VCaP (cell line): Measurements from ENCODE around the gene SMIM13.
A peak's percentile ranks its signal among the peaks of the same experiment; 100 is the strongest.

Experiments used
- H3K27ac ChIP-seq: fragments of 450-650 bp; 2 replicates; pipeline ENCODE4 v1.5.1; 2017
- TF ChIP-seq, protein P1 (sequence below): fragments of 450-650 bp; conservative IDR thresholded peaks from 2 replicates; pipeline ENCODE4 v1.5.1; 2017; ENCODE audit warnings: mild to moderate bottlenecking, moderate library complexity

The SMIM13 gene

DNA sequence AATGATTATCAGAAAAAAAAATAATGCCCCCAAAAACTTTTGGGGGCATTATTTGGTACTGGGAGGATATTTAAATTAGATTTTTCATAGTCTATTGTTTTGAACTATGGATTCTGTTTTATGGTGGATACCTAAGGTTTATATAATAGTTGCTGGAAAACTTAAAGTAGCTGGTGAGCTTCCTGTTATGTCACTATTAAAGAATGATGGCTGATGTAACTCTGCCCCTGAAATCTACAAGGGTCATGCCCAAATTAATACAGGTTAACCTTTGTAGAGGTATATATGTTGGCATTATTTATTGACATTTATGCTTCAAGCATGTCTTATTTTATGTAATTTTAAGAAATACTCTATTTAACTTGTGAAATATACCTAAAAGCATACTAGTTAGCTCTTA, 43.2 kb downstream of the SMIM13 start:
- H3K27ac ChIP-seq, result peak overlapping the region; percentile 0; the same call in 1 of the 2 replicates

DNA sequence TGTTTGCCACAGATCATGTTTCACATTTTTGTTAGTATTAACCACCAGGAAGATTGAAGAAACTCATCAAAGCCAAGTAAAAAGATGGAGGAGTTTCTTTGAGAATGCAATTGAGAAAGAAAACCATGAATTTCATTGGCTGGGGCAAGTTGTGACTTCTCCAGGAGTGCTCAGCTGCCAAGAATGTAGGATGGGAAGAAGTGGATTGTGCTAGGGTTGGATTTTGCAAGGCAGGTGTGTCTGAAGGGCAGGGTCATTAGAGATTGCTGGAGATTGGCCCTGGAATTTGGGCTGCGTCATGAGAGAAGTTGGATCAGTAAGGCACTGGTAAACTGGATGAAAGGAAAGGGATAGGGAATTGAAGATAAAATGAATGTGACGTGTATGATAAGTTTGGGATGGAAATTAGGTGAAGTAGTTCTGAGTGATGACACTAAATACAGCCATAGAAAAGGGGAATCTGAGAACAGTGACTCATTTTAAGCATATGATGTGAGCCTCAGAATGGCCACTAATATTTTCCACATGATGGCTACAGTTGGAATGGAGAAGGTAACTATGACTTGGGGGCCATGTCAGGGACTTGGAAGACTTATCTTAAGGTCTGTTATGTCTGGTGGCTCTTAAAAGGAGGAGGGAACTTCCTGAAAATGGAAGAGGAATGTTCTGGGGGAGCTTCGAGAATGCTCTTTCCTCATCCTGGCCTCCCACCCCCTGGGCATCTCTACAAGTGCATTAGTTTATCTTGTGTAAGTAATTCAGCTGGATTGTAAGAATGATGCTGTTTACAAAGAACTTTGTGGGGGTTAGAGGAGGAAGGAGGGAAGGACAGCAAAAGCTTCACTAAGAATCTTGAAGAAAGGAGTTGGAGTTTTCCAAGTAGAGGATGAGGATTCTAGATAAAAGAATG, 45.7 kb downstream of the SMIM13 start:
- no peak overlapping the region for H3K27ac ChIP-seq
- TF ChIP-seq, protein P1, sequence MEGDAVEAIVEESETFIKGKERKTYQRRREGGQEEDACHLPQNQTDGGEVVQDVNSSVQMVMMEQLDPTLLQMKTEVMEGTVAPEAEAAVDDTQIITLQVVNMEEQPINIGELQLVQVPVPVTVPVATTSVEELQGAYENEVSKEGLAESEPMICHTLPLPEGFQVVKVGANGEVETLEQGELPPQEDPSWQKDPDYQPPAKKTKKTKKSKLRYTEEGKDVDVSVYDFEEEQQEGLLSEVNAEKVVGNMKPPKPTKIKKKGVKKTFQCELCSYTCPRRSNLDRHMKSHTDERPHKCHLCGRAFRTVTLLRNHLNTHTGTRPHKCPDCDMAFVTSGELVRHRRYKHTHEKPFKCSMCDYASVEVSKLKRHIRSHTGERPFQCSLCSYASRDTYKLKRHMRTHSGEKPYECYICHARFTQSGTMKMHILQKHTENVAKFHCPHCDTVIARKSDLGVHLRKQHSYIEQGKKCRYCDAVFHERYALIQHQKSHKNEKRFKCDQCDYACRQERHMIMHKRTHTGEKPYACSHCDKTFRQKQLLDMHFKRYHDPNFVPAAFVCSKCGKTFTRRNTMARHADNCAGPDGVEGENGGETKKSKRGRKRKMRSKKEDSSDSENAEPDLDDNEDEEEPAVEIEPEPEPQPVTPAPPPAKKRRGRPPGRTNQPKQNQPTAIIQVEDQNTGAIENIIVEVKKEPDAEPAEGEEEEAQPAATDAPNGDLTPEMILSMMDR, result no peak

More for the DNA sequence above, 43.2 kb downstream of the SMIM13 start:
- TF ChIP-seq, protein P1, result no peak

DNA sequence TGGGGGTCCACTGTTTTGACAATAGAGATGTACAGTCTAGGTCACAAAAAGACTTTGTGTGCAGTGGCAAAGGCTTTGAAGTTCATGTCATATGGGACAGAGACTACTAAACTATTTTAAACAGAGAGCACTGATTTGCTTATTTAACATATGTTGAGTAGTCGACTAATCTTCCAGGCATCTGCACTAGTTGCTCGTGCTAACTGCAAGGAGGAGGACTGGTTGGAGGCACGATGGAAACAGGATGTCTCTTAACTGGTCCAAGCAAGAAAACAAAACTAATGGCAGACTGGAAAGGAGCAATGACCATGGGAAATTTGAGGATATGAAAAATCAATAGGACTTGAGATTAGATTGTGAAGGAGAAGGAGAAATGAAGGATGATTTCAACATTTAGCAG, 46.4 kb downstream of the SMIM13 start:
- TF ChIP-seq, protein P1, result no peak
- no peak overlapping the region for H3K27ac ChIP-seq

DNA sequence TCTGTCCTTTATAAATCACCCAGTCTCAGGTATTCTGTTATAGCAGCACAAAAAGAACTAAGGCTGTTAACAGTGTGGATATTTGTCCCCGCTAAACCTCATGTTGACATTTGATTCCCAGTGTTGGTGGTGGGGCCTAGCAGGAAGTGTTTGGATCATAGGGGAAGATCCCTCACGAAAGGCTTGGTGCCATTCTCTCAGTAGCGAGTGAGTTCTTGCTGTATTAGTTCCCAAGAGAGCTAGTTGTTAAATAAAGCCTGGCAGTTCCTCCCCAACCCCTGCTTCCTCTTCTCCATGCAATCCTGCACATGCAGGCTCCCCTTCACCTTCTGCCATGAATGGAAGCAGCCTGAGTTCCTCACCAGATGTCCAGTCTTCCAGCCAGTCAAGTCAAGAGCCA, 47.7 kb downstream of the SMIM13 start:
- TF ChIP-seq, protein P1, result no peak

GRCh38 chr6:11142296-11143027, 48.8 kb downstream of the SMIM13 start:
- TF ChIP-seq, protein P1, result no peak
- no peak overlapping the region for H3K27ac ChIP-seq

More for the DNA sequence above, 47.7 kb downstream of the SMIM13 start:
- H3K27ac ChIP-seq, result no peak overlapping the region

DNA sequence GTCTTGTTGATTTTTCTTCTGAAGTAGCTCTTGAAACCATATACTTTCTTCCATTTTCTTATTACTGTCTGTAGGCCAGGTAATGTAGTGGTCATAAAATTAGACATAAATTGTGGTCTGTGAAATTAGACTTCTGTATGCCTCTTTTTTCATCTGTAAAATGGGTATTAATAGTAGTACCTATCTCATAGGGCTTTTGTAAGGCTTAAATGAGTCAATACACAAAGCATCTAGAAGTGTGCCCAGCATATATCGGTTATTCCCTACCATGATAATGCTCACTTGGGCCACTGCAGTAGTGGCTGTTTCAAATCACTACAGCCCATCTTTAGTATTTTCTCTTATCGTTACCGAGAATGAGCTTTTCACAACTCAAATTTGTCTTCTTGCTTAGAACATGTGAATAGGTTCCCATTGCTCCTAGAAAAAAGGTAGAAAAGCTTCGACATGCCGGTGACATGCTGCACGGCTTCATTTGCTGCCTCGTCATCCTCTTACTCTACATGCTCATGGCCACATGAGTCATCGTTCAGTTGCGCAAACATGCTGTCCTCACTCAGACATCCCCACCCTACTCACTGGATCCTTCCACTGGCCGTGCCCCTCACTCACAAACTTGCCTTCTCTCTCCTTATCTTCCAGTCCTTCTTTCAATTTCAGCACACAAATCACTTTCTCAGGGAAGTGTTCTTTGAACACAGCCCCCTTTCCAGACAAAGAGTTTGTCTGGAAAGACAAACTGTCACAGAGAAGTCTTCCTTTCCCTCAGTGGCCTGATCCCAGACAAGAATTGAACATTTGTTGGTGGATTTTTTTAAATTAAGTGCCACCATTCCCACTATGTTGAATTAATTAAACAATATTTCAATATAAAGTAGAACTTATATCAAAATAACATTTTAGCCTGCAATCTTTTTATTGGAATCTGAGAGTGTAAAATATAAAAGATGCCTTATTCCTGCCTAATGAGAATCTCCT, 50.0 kb downstream of the SMIM13 start:
- H3K27ac ChIP-seq, result no peak overlapping the region
- TF ChIP-seq, protein P1, result no peak
